Chondrocyte (in vitro differentiated cells): ENCODE data around the gene P2RX3. TPM values are rescaled to one million over a fixed set of nuclear protein-coding genes. Genes with fewer than 3 reads are reported as not detected.
"Not testable (repeated sequence)": the region's sequence is repeated elsewhere in the genome, so short reads cannot be mapped to it uniquely, and the experiment has no call there.

Experiments used
- DNase-seq: peaks from one replicate; pipeline ENCODE4 v3.0.0; 2021; ENCODE audit warnings: mixed read lengths, low spot score
- H3K27ac Mint-ChIP-seq: one replicate; pipeline ENCODE4 v1.8.0; 2021; ENCODE audit warnings: mild to moderate bottlenecking, moderate library complexity, mixed read lengths; ENCODE audit not compliant: unreplicated experiment
- H3K27me3 Mint-ChIP-seq: 2 replicates; pipeline ENCODE4 v1.8.0; 2021; ENCODE audit warnings: low read depth, mixed read lengths
- H3K36me3 Mint-ChIP-seq: 2 replicates; pipeline ENCODE4 v1.8.0; 2021; ENCODE audit warnings: low read depth, mixed read lengths
- H3K4me1 Mint-ChIP-seq: 2 replicates; pipeline ENCODE4 v1.8.0; 2021; ENCODE audit warnings: low read depth, mild to moderate bottlenecking, mixed read lengths
- H3K4me3 Mint-ChIP-seq: one replicate; pipeline ENCODE4 v1.8.0; 2021; ENCODE audit warnings: mild to moderate bottlenecking, moderate library complexity, mixed read lengths; ENCODE audit not compliant: unreplicated experiment
- H3K9me3 Mint-ChIP-seq: 2 replicates; pipeline ENCODE4 v1.8.0; 2021; ENCODE audit warnings: low read depth, mixed read lengths
- total RNA-seq: library from RNA; stranded (reverse); gene quantifications from 3 replicates; pipeline ENCODE4 v1.2.1, GENCODE V29; 2021
- TF ChIP-seq, protein P1 (sequence below): fragments of 200-600 bp; sonication (generic); IDR thresholded peaks from 2 replicates; pipeline ENCODE4 v1.5.0; 2021; ENCODE audit warnings: antibody characterized with exemption, mild to moderate bottlenecking, moderate library complexity

P2RX3 gene
- total RNA-seq, 1 donor from 2014 or later = not detected

GRCh38 chr11:57331720-57332119 is 6.4 kb upstream of the P2RX3 start:
- H3K27me3 Mint-ChIP-seq = no peaks in the 10 kb centered on the region
- H3K36me3 Mint-ChIP-seq = peaks cover 35% of the 10 kb centered on the region
- TF ChIP-seq, protein P1, sequence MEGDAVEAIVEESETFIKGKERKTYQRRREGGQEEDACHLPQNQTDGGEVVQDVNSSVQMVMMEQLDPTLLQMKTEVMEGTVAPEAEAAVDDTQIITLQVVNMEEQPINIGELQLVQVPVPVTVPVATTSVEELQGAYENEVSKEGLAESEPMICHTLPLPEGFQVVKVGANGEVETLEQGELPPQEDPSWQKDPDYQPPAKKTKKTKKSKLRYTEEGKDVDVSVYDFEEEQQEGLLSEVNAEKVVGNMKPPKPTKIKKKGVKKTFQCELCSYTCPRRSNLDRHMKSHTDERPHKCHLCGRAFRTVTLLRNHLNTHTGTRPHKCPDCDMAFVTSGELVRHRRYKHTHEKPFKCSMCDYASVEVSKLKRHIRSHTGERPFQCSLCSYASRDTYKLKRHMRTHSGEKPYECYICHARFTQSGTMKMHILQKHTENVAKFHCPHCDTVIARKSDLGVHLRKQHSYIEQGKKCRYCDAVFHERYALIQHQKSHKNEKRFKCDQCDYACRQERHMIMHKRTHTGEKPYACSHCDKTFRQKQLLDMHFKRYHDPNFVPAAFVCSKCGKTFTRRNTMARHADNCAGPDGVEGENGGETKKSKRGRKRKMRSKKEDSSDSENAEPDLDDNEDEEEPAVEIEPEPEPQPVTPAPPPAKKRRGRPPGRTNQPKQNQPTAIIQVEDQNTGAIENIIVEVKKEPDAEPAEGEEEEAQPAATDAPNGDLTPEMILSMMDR = no peak

DNA sequence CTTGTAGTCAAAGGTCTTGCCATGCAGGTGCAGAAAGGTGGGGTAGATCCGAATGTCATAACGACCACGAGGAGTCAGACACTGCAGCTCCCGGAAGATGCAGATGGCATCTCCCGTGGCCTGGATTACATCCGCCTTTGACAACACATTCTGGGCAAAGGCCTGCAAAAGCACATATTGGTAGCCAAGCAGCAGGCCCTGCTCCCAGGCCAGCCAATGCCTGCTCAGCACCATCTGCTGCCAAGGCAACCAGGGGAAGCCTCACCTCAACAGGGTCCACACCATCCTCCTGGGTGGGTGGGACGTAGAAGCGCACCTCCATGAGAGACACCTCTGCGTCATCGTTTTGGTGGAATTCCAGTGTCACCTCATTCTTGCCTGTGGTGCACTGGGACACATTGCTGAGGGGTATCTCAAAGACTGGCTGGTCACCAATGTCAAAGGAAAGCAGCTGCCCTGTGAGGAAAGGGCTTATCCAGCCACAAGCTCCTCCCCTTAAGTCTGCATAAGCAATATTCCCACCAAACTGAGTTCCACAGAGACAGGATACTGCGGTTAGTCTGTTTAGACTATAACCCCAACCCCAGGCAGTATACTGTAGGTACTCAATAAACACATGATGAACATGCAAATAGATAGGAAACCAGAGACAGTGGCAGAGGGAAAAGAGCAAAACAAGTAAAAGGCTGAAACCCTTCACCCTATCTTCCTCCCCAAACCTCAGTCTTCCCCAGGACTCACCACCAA is 5.3 kb upstream of the P2RX3 start:
- no peaks in the 10 kb centered on the region for H3K9me3 Mint-ChIP-seq
- H3K27me3 Mint-ChIP-seq = peaks cover under 1% of the 10 kb centered on the region
- H3K4me1 Mint-ChIP-seq = peaks cover 23% of the 10 kb centered on the region
- peaks cover 25% of the 10 kb centered on the region for H3K36me3 Mint-ChIP-seq
- no peak overlapping the region for H3K27ac Mint-ChIP-seq
- no peak overlapping the region for H3K4me3 Mint-ChIP-seq
- TF ChIP-seq, protein P1 = no peak
- no peak for DNase-seq

More at GRCh38 chr11:57331720-57332119, 6.4 kb upstream of the P2RX3 start:
- Mint-ChIP-seq H3K27ac (no peak overlapping the region), H3K4me1 (peaks cover 25% of the 10 kb centered on the region), H3K9me3 (no peaks in the 10 kb centered on the region), H3K4me3 (no peak overlapping the region)
- DNase-seq = no peak

- DNase-seq = no peak
- H3K4me3 Mint-ChIP-seq = peak overlapping the region; percentile 78
- TF ChIP-seq, protein P1 = no peak
- peak overlapping the region; percentile 94 for H3K27ac Mint-ChIP-seq
- H3K36me3 Mint-ChIP-seq = peaks cover 13% of the 10 kb centered on the region
- peaks cover 8% of the 10 kb centered on the region for H3K27me3 Mint-ChIP-seq
- H3K9me3 Mint-ChIP-seq = no peaks in the 10 kb centered on the region
- peaks cover 23% of the 10 kb centered on the region for H3K4me1 Mint-ChIP-seq
These were observed 3.2 kb upstream of the P2RX3 start for GRCh38 chr11:57335023-57335342.

GRCh38 chr11:57335343-57336110 is 2.6 kb upstream of the P2RX3 start, which contains the start of gene SSRP1:
TSS of gene SSRP1 (minus strand) at chr11:57335892. CDS start at chr11:57335121, 771 bp downstream.
- H3K27me3 Mint-ChIP-seq = peaks cover 13% of the 10 kb centered on the region
- H3K36me3 Mint-ChIP-seq = peaks cover 8% of the 10 kb centered on the region
- DNase-seq = no peak
- H3K9me3 Mint-ChIP-seq = no peaks in the 10 kb centered on the region
- H3K4me1 Mint-ChIP-seq = peaks cover 23% of the 10 kb centered on the region
- peak within 1 kb of the TSS; percentile 78 for H3K4me3 Mint-ChIP-seq
- TF ChIP-seq, protein P1 = peak; percentile 39
- H3K27ac Mint-ChIP-seq = peak within 1 kb of the TSS; percentile 97

- TF ChIP-seq, protein P1 = no peak
- Mint-ChIP-seq H3K4me3 (peak overlapping the region; percentile 78), H3K4me1 (peaks cover 23% of the 10 kb centered on the region), H3K27me3 (peaks cover 14% of the 10 kb centered on the region), H3K27ac (peak overlapping the region; percentile 97), H3K9me3 (no peaks in the 10 kb centered on the region), H3K36me3 (peaks cover 5% of the 10 kb centered on the region)
- DNase-seq = no peak
These were observed 2.0 kb upstream of the P2RX3 start for GRCh38 chr11:57336111-57336666.

GRCh38 chr11:57336856-57337255 is 1.3 kb upstream of the P2RX3 start:
- H3K27ac Mint-ChIP-seq, DNase-seq, H3K9me3 Mint-ChIP-seq, H3K4me3 Mint-ChIP-seq, H3K36me3 Mint-ChIP-seq: not testable (repeated sequence)
- peaks cover 23% of the 10 kb centered on the region for H3K4me1 Mint-ChIP-seq
- H3K27me3 Mint-ChIP-seq = peaks cover 14% of the 10 kb centered on the region
